WERI-Rb-1 (cell line): ENCODE results near the gene HS3ST3A1.

Experiments used
- DNase-seq: peaks from one replicate; pipeline ENCODE4 v3.0.0-alpha.2; 2020
- H3K27ac ChIP-seq: fragments of 250-450 bp; sonication (Bioruptor Pico); 2 replicates; pipeline ENCODE4 v1.5.1; 2020; ENCODE audit warnings: mild to moderate bottlenecking, moderate library complexity
- H3K27me3 ChIP-seq: fragments of 250-450 bp; sonication (Bioruptor Pico); 2 replicates; pipeline ENCODE4 v1.5.1; 2021; ENCODE audit warnings: mild to moderate bottlenecking, low read depth, moderate library complexity; ENCODE audit not compliant: insufficient read depth, severe bottlenecking
- H3K36me3 ChIP-seq: fragments of 250-450 bp; sonication (Bioruptor Pico); 2 replicates; pipeline ENCODE4 v1.5.1; 2020; ENCODE audit warnings: mild to moderate bottlenecking, moderate library complexity
- H3K4me3 ChIP-seq: 2 replicates; pipeline ENCODE4 v1.5.1; 2011; ENCODE audit warnings: low read depth, mild to moderate bottlenecking, control low read depth, low read length
- H3K9me3 ChIP-seq: fragments of 250-450 bp; sonication (Bioruptor Pico); 2 replicates; pipeline ENCODE4 v1.5.1; 2021; ENCODE audit warnings: mild to moderate bottlenecking, moderate library complexity; ENCODE audit not compliant: severe bottlenecking
- TF ChIP-seq, protein P1 (sequence below): IDR thresholded peaks from 2 replicates; pipeline ENCODE4 v1.5.1; 2011; ENCODE audit warnings: low read depth, mild to moderate bottlenecking, control low read depth, inconsistent platforms, low read length

The HS3ST3A1 gene

DNA sequence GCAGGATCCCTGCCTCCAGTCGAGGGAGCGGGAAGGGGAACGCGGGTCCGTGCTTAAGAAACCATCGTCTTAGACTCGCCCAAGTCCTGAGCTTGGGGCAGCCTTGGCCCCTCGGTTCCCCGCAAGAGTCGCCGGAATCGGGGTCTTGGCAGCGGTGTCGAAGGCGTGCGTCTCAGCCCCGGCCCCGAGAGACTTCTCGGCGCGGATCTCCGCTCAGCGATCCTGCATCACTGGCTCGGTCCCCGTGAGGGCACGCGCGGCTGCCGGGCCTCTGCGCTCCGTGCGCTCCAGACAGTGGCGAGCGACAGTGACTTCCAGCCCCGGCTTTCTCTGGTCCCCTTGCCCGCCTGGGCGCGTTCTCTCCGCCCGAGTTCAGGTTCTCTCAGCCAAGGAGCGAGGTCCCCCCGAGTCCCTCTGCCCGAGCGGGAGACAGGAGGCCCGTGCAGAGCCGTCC, 380 bp downstream of the HS3ST3A1 start:
- peak; percentile 26 for DNase-seq
- H3K9me3 ChIP-seq: no peaks in the 10 kb centered on the region
- H3K27me3 ChIP-seq: peaks cover 8% of the 10 kb centered on the region
- TF ChIP-seq, protein P1, sequence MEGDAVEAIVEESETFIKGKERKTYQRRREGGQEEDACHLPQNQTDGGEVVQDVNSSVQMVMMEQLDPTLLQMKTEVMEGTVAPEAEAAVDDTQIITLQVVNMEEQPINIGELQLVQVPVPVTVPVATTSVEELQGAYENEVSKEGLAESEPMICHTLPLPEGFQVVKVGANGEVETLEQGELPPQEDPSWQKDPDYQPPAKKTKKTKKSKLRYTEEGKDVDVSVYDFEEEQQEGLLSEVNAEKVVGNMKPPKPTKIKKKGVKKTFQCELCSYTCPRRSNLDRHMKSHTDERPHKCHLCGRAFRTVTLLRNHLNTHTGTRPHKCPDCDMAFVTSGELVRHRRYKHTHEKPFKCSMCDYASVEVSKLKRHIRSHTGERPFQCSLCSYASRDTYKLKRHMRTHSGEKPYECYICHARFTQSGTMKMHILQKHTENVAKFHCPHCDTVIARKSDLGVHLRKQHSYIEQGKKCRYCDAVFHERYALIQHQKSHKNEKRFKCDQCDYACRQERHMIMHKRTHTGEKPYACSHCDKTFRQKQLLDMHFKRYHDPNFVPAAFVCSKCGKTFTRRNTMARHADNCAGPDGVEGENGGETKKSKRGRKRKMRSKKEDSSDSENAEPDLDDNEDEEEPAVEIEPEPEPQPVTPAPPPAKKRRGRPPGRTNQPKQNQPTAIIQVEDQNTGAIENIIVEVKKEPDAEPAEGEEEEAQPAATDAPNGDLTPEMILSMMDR: no peak
- no peaks in the 10 kb centered on the region for H3K36me3 ChIP-seq
- H3K4me3 ChIP-seq: peak overlapping the region; percentile 63
- H3K27ac ChIP-seq: no peak overlapping the region

DNA sequence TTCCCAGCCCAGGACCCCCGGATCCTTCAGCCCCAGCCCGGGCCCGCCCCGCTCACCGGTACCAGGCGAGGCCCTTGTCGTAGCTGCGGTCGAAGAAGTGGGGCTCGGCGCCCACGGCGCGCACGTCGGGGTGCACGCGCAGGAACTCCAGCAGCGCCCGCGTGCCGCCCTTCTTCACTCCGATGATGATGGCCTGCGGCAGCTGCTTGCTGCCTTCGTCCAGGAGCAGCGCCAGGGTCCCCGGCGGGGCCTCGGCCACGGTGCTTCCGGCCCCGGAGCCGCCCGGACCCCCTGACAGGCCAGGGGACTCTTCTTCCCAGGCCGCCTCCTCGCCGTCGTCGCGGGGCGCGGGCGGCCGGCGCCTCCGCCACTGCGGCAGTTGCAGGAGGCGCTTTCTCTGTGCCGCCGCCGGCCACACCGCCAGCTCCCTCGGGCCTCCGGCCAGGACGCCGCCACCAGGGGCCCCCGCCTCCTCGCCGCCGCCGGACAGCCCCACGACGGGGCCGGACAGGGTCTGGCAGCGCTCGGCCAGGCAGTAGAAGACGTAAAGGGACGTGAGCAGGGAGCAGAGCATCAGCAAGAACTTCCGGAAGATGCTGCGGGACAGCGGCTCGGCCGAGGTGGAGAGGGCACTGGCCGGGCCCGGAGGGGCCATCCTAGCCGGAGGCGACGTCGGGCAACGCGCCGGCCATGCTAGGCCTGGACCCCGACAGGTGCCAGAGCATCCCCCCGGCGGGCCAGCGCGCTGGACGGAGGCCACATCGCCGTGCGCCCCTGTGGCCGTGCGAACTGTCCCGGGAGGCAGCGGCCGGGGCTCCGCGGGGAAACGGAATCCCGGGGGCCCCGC, 1.0 kb downstream of the HS3ST3A1 start:
- Histone ChIP-seq H3K27ac (no peak overlapping the region), H3K36me3 (no peaks in the 10 kb centered on the region), H3K27me3 (peaks cover 8% of the 10 kb centered on the region), H3K4me3 (peak overlapping the region; percentile 63), H3K9me3 (no peaks in the 10 kb centered on the region)
- TF ChIP-seq, protein P1: no peak
- peak; percentile 15 for DNase-seq

DNA sequence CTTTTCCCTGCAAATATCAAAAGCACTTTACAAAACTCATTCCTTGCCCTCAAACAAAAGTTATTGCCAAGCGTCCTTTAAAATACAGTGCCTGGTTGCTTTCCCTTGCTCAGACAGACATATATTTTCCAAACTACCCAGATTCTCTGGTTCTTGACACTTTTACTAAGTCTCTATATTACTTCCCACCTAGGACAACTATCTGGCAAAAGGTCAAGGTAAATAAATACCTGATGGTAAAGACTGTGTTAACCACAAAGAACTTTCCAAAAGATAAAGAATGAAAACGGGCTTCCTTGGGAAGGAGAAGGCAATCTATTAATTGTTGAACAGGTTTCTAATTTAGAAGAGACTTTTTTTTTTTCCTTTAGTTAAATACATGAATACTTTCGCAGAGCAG, 1.9 kb downstream of the HS3ST3A1 start:
- H3K9me3 ChIP-seq: no peaks in the 10 kb centered on the region
- TF ChIP-seq, protein P1: no peak
- no peak for DNase-seq
- no peak overlapping the region for H3K27ac ChIP-seq
- no peak overlapping the region for H3K4me3 ChIP-seq
- no peaks in the 10 kb centered on the region for H3K36me3 ChIP-seq
- H3K27me3 ChIP-seq: peaks cover 8% of the 10 kb centered on the region

DNA sequence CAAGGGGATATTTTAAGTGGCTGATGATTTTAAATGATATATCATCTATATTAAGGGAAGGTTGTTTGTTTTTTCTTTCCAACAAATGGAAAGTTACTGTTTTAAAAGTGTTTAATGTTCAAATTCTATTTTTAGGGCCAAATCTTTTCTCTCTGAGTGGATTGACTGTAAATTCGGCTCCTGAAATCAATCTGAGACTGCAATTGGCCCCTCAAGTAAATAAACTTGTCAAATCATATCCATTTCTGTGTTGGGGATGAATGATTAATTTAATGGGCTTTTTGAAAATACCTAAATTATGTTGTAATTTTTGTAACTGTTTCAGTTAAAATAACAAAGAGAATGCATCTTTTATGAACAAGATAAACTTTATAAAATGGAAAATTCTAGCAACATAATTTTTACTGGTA, 2.6 kb downstream of the HS3ST3A1 start:
- Histone ChIP-seq H3K27me3 (peaks cover 8% of the 10 kb centered on the region), H3K4me3 (no peak overlapping the region), H3K27ac (no peak overlapping the region), H3K9me3 (no peaks in the 10 kb centered on the region), H3K36me3 (no peaks in the 10 kb centered on the region)
- no peak for DNase-seq
- TF ChIP-seq, protein P1: no peak

DNA sequence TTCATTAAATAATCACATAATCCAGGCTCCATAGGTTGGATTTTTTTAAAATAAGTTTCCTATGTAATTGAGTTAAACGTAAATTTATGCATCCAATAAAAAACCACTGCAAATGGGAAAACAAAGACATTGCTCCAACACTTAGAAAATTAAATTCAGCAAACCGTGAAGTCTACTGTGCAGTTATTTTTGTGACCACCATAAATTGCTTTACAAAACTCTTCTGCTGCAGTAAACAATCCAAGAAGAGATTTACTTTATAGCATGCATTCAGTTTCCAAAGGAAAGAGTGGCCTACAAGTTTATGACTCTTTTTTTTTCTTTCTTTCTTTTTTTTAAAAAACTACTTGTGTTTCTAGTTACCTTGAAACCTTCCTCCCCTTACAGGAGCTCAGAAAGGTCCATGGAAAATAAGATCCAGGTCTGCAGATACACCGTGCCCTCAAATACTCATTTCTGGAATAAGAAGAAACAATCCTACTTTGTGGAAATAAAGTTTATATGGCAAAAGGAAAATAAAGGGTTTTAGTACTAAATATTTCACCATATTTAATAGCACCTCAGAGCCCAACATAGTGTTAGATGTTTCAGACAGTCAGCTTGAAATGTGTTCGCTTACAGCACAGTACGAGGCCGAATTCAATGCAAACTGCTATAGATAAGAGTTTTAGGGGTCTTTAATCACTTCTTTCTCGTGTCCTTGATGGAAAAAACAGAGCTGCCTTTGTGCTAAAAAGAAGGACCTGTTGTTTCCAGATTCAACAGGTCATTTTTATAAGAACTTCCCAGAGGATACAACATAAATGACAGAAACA, 3.2 kb downstream of the HS3ST3A1 start:
- Histone ChIP-seq H3K27ac (no peak overlapping the region), H3K27me3 (peaks cover 8% of the 10 kb centered on the region), H3K9me3 (no peaks in the 10 kb centered on the region), H3K36me3 (no peaks in the 10 kb centered on the region), H3K4me3 (no peak overlapping the region)
- TF ChIP-seq, protein P1: no peak
- DNase-seq: no peak
